Activated CD8-positive, alpha-beta T cell treated with anti-CD3 and anti-CD28 coated beads for 36 hours (primary cell): ENCODE results near the gene CTDSPL. TPM values are rescaled to one million over a fixed set of nuclear protein-coding genes. Genes with fewer than 3 reads are reported as not detected.

Experiments used
- ATAC-seq: fragments of 200-7000 bp; cut with Tn5 transposase; one replicate; pipeline ENCODE4 v1.10.0; 2021; ENCODE audit warnings: mild to moderate bottlenecking, moderate library complexity
- CTCF ChIA-PET: fragments of 350-600 bp; sonication (Branson Sonifier 250); formaldehyde crosslinking; loops from one replicate; lab custom pipeline; 2021; ENCODE audit warnings: antibody characterized with exemption; lab: Charles Lee
- POLR2A ChIA-PET: fragments of 350-600 bp; sonication (Branson Sonifier 250); formaldehyde crosslinking; loops from one replicate; lab custom pipeline; 2021; ENCODE audit warnings: antibody characterized with exemption; lab: Charles Lee
- DNase-seq: peaks from one replicate; pipeline ENCODE4 v3.0.0-alpha.2; 2020
- H3K27ac Mint-ChIP-seq: one replicate; pipeline ENCODE4 v1.8.0; 2021; ENCODE audit warnings: mild to moderate bottlenecking, mixed read lengths
- H3K27me3 Mint-ChIP-seq: one replicate; pipeline ENCODE4 v1.8.0; 2021; ENCODE audit warnings: mixed read lengths
- H3K36me3 Mint-ChIP-seq: one replicate; pipeline ENCODE4 v1.8.0; 2021; ENCODE audit warnings: low read depth, mixed read lengths
- H3K4me1 Mint-ChIP-seq: one replicate; pipeline ENCODE4 v1.8.0; 2021; ENCODE audit warnings: low read depth, mixed read lengths
- H3K4me3 Mint-ChIP-seq: one replicate; pipeline ENCODE4 v1.8.0; 2021; ENCODE audit warnings: mild to moderate bottlenecking, moderate library complexity, mixed read lengths
- H3K9me3 Mint-ChIP-seq: one replicate; pipeline ENCODE4 v1.8.0; 2021; ENCODE audit warnings: mixed read lengths
- CTCF ChIP-seq: fragments of 200-600 bp; IDR thresholded peaks from one replicate; pipeline ENCODE4 v1.8.0; 2022; ENCODE audit warnings: antibody characterized with exemption, mild to moderate bottlenecking
- intact Hi-C: fragments of 100-400 bp; cut with micrococcal nuclease; formaldehyde crosslinking; loops from one replicate; pipeline ENCODE4 v1.10.0; 2022
- total RNA-seq, 2 experiments: library from RNA; stranded (reverse); gene quantifications; one replicate each; pipeline ENCODE4 v1.2.3, GENCODE V29; 2021

The CTDSPL gene
- total RNA-seq, 2 experiments from 2014 or later: 1.2 to 1.7 TPM

- intact Hi-C loops: loop anchor here (5.0 kb wide), 1 partner anchor 46 kb away; no protein-coding TSS in a partner anchor
- no peak overlapping the region for H3K27ac Mint-ChIP-seq
- DNase-seq (no peak), ATAC-seq (no peak)
- ChIA-PET CTCF (interaction anchor here (0.9 to 3.4 kb wide), 2 partner anchors 8 to 13 kb away, joined by 3 to 8 read pairs; no protein-coding TSS in a partner anchor), POLR2A (no interaction called here)
- H3K9me3 Mint-ChIP-seq: no peaks in the 10 kb centered on the region
- peaks cover 4% of the 10 kb centered on the region for H3K27me3 Mint-ChIP-seq
- TF ChIP-seq CTCF: no peak
- peaks cover 39% of the 10 kb centered on the region for H3K4me1 Mint-ChIP-seq
- H3K4me3 Mint-ChIP-seq: no peak overlapping the region
- H3K36me3 Mint-ChIP-seq: no peaks in the 10 kb centered on the region
Observed at GRCh38 chr3:37903320-37903719, 41.6 kb downstream of the CTDSPL start.

- intact Hi-C loops: loop anchor here (5.0 kb wide), 1 partner anchor 46 kb away; no protein-coding TSS in a partner anchor
- POLR2A ChIA-PET: no interaction called here
Observed at GRCh38 chr3:37903734-37904133, 42.1 kb downstream of the CTDSPL start.

GRCh38 chr3:37904601-37905000 lies 42.9 kb downstream of the CTDSPL start:
- intact Hi-C loops: loop anchor here (5.0 kb wide), 1 partner anchor 47 kb away; no protein-coding TSS in a partner anchor
- ChIA-PET CTCF (interaction anchor here (3.4 kb wide), 1 partner anchor 12 kb away, joined by 8 read pairs; no protein-coding TSS in a partner anchor), POLR2A (no interaction called here)
- ATAC-seq (no peak), DNase-seq (no peak)
- no peaks in the 10 kb centered on the region for H3K36me3 Mint-ChIP-seq
- H3K9me3 Mint-ChIP-seq: no peaks in the 10 kb centered on the region
- no peak for TF ChIP-seq CTCF
- no peak overlapping the region for H3K27ac Mint-ChIP-seq
- H3K27me3 Mint-ChIP-seq: peaks cover 4% of the 10 kb centered on the region
- H3K4me1 Mint-ChIP-seq: peaks cover 32% of the 10 kb centered on the region
- no peak overlapping the region for H3K4me3 Mint-ChIP-seq

More at GRCh38 chr3:37903734-37904133, 42.1 kb downstream of the CTDSPL start:
- no peak for TF ChIP-seq CTCF
- ATAC-seq (no peak), DNase-seq (no peak)
- H3K4me1 Mint-ChIP-seq: peaks cover 39% of the 10 kb centered on the region
- H3K36me3 Mint-ChIP-seq: no peaks in the 10 kb centered on the region
- peaks cover 4% of the 10 kb centered on the region for H3K27me3 Mint-ChIP-seq
- H3K9me3 Mint-ChIP-seq: no peaks in the 10 kb centered on the region
- H3K27ac Mint-ChIP-seq: no peak overlapping the region
- CTCF ChIA-PET: interaction anchor here (0.9 to 3.4 kb wide), 2 partner anchors 9 to 13 kb away, joined by 3 to 8 read pairs; no protein-coding TSS in a partner anchor
- H3K4me3 Mint-ChIP-seq: no peak overlapping the region

GRCh38 chr3:37905346-37905745 lies 43.7 kb downstream of the CTDSPL start:
- DNase-seq (no peak), ATAC-seq (no peak)
- ChIA-PET CTCF (interaction anchor here (1.2 kb wide), 1 partner anchor 69 kb away, joined by 3 read pairs; no protein-coding TSS in a partner anchor), POLR2A (no interaction called here)
- H3K4me1 Mint-ChIP-seq: peaks cover 28% of the 10 kb centered on the region
- H3K4me3 Mint-ChIP-seq: no peak overlapping the region
- H3K27me3 Mint-ChIP-seq: peaks cover 4% of the 10 kb centered on the region
- no peaks in the 10 kb centered on the region for H3K9me3 Mint-ChIP-seq
- intact Hi-C loops: no loop called here
- H3K36me3 Mint-ChIP-seq: no peaks in the 10 kb centered on the region
- no peak for TF ChIP-seq CTCF
- H3K27ac Mint-ChIP-seq: no peak overlapping the region

GRCh38 chr3:37905987-37906674 lies 44.5 kb downstream of the CTDSPL start:
- DNase-seq (no peak), ATAC-seq (no peak)
- peaks cover 28% of the 10 kb centered on the region for H3K4me1 Mint-ChIP-seq
- H3K27ac Mint-ChIP-seq: no peak overlapping the region
- peaks cover 4% of the 10 kb centered on the region for H3K27me3 Mint-ChIP-seq
- ChIA-PET POLR2A (no interaction called here), CTCF (interaction anchor here (1.2 kb wide), 1 partner anchor 68 kb away, joined by 3 read pairs; no protein-coding TSS in a partner anchor)
- intact Hi-C loops: no loop called here
- no peaks in the 10 kb centered on the region for H3K9me3 Mint-ChIP-seq
- TF ChIP-seq CTCF: no peak
- no peak overlapping the region for H3K4me3 Mint-ChIP-seq
- H3K36me3 Mint-ChIP-seq: no peaks in the 10 kb centered on the region
